ENCODE measurements around the gene GPC5. TPM values are rescaled to one million over a fixed set of nuclear protein-coding genes. Genes with fewer than 3 reads are reported as not detected.

GPC5 gene
- total RNA-seq, 1 donor from 2014 or later: 0.99 TPM

GRCh38 chr13:92362717-92363116 is 964.3 kb downstream of the GPC5 start:
- Mint-ChIP-seq H3K9me3 (ENCODE audit: low read depth) (peaks cover 16% of the 10 kb centered on the region), H3K36me3 (ENCODE audit: low read depth) (peaks cover 4% of the 10 kb centered on the region), H3K27me3 (ENCODE audit: low read depth) (peaks cover 5% of the 10 kb centered on the region), H3K4me1 (ENCODE audit: low read depth) (no peaks in the 10 kb centered on the region), H3K4me3 (ENCODE audit: unreplicated experiment) (no peak overlapping the region), H3K27ac (ENCODE audit: unreplicated experiment) (no peak overlapping the region)
- no peak for TF ChIP-seq CTCF (IDR thresholded peaks at IDR 0.05)
- DNase-seq (ENCODE audit: low spot score): no peak

GRCh38 chr13:92365904-92366303 is 967.5 kb downstream of the GPC5 start:
- H3K27ac Mint-ChIP-seq (ENCODE audit: unreplicated experiment): no peak overlapping the region
- H3K27me3 Mint-ChIP-seq (ENCODE audit: low read depth): peaks cover 7% of the 10 kb centered on the region
- peaks cover 8% of the 10 kb centered on the region for H3K9me3 Mint-ChIP-seq (ENCODE audit: low read depth)
- DNase-seq (ENCODE audit: low spot score): no peak
- no peaks in the 10 kb centered on the region for H3K36me3 Mint-ChIP-seq (ENCODE audit: low read depth)
- H3K4me3 Mint-ChIP-seq (ENCODE audit: unreplicated experiment): no peak overlapping the region
- no peaks in the 10 kb centered on the region for H3K4me1 Mint-ChIP-seq (ENCODE audit: low read depth)
- TF ChIP-seq CTCF (IDR thresholded peaks at IDR 0.05): no peak

GRCh38 chr13:92377396-92377795 is 979.0 kb downstream of the GPC5 start:
- no peak for DNase-seq (ENCODE audit: low spot score)
- Mint-ChIP-seq H3K4me1 (ENCODE audit: low read depth) (no peaks in the 10 kb centered on the region), H3K9me3 (ENCODE audit: low read depth) (no peaks in the 10 kb centered on the region), H3K4me3 (ENCODE audit: unreplicated experiment) (no peak overlapping the region), H3K27me3 (ENCODE audit: low read depth) (peaks cover 3% of the 10 kb centered on the region), H3K27ac (ENCODE audit: unreplicated experiment) (no peak overlapping the region), H3K36me3 (ENCODE audit: low read depth) (no peaks in the 10 kb centered on the region)
- TF ChIP-seq CTCF (IDR thresholded peaks at IDR 0.05): no peak

GRCh38 chr13:92379371-92379770 is 981.0 kb downstream of the GPC5 start:
- H3K36me3 Mint-ChIP-seq (ENCODE audit: low read depth): no peaks in the 10 kb centered on the region
- TF ChIP-seq CTCF (IDR thresholded peaks at IDR 0.05): no peak

GRCh38 chr13:92384410-92384809 is 986.0 kb downstream of the GPC5 start:
- Mint-ChIP-seq H3K27me3 (ENCODE audit: low read depth) (peaks cover 19% of the 10 kb centered on the region), H3K4me1 (ENCODE audit: low read depth) (no peaks in the 10 kb centered on the region), H3K36me3 (ENCODE audit: low read depth) (no peaks in the 10 kb centered on the region), H3K27ac (ENCODE audit: unreplicated experiment) (no peak overlapping the region), H3K4me3 (ENCODE audit: unreplicated experiment) (no peak overlapping the region), H3K9me3 (ENCODE audit: low read depth) (no peaks in the 10 kb centered on the region)
- no peak for TF ChIP-seq CTCF (IDR thresholded peaks at IDR 0.05)
- DNase-seq (ENCODE audit: low spot score): no peak

More at GRCh38 chr13:92379371-92379770, 981.0 kb downstream of the GPC5 start:
- Mint-ChIP-seq H3K9me3 (ENCODE audit: low read depth) (no peaks in the 10 kb centered on the region), H3K27ac (ENCODE audit: unreplicated experiment) (no peak overlapping the region), H3K4me1 (ENCODE audit: low read depth) (no peaks in the 10 kb centered on the region), H3K27me3 (ENCODE audit: low read depth) (peaks cover 3% of the 10 kb centered on the region), H3K4me3 (ENCODE audit: unreplicated experiment) (no peak overlapping the region)
- no peak for DNase-seq (ENCODE audit: low spot score)

Data from chondrocyte (in vitro differentiated cells).